HEK293 (cell line): ENCODE results near the gene AATF.
A peak's percentile ranks its signal among the peaks of the same experiment; 100 is the strongest.

Experiments
- CTCF ChIA-PET: fragments of 350-600 bp; formaldehyde crosslinking; extraction: SDS; loops from one replicate; lab custom pipeline; 2021; ENCODE audit warnings: antibody characterized with exemption; lab: Yijun Ruan, JAX
- POLR2A ChIA-PET: fragments of 300-600 bp; formaldehyde crosslinking; extraction: SDS; loops from one replicate; lab custom pipeline; 2020; ENCODE audit warnings: antibody characterized with exemption, inconsistent platforms; lab: Yijun Ruan, JAX
- H3K27ac ChIP-seq: fragments of 200-500 bp; sonication (Bioruptor generic); 2 replicates; pipeline ENCODE4 v1.5.1; 2014; ENCODE audit warnings: low read depth, low read length, control low read depth, inconsistent platforms; ENCODE audit errors: extremely low read depth
- H3K36me3 ChIP-seq, 2 experiments: fragments of 200-500 bp in 1 of 2; sonication (Bioruptor generic) in 1 of 2; 1 replicate in 1 of 2; 2 replicates in 1 of 2; pipeline ENCODE4 v1.5.1; 2014 to 2017; ENCODE audit warnings: inconsistent platforms in 2 of 2, low read length in 2 of 2; ENCODE audit not compliant: control insufficient read depth in 2 of 2, insufficient read depth in 1 of 2
- H3K4me1 ChIP-seq: fragments of 200-500 bp; sonication (Bioruptor generic); 2 replicates; pipeline ENCODE4 v1.5.1; 2014; ENCODE audit warnings: mild to moderate bottlenecking, low read length, inconsistent platforms; ENCODE audit not compliant: control insufficient read depth, insufficient read depth
- H3K4me3 ChIP-seq: 2 replicates; pipeline ENCODE4 v1.5.1; 2011; ENCODE audit warnings: low read depth, mild to moderate bottlenecking, control low read depth, low read length, moderate library complexity
- H3K9me3 ChIP-seq: fragments of 200-500 bp; sonication (Bioruptor generic); 2 replicates; pipeline ENCODE4 v1.5.1; 2014; ENCODE audit warnings: low read depth, low read length, inconsistent platforms; ENCODE audit not compliant: control insufficient read depth, insufficient read depth
- GLIS1 ChIP-seq: fragments of 450-650 bp; formaldehyde crosslinking; IDR thresholded peaks from 2 replicates; pipeline ENCODE4 v1.5.1; 2016; ENCODE audit warnings: missing biosample characterization, missing genetic modification characterization
- OSR2 ChIP-seq: fragments of 450-650 bp; formaldehyde crosslinking; IDR thresholded peaks from 2 replicates; pipeline ENCODE4 v1.5.1; 2016; ENCODE audit warnings: missing biosample characterization, missing genetic modification characterization
- PATZ1 ChIP-seq: fragments of 450-650 bp; formaldehyde crosslinking; IDR thresholded peaks from 2 replicates; pipeline ENCODE4 v1.5.1; 2016; ENCODE audit warnings: missing biosample characterization, missing genetic modification characterization
- SCRT2 ChIP-seq: fragments of 450-650 bp; formaldehyde crosslinking; IDR thresholded peaks from 2 replicates; pipeline ENCODE4 v1.5.1; 2016; ENCODE audit warnings: missing biosample characterization, missing genetic modification characterization
- SP2 ChIP-seq: fragments of 450-650 bp; formaldehyde crosslinking; IDR thresholded peaks from 2 replicates; pipeline ENCODE4 v1.5.1; 2016; ENCODE audit warnings: missing biosample characterization, missing genetic modification characterization
- SP7 ChIP-seq: fragments of 450-650 bp; formaldehyde crosslinking; IDR thresholded peaks from 2 replicates; pipeline ENCODE4 v1.5.1; 2016; ENCODE audit warnings: missing biosample characterization, missing genetic modification characterization
- TRIM28 ChIP-seq: IDR thresholded peaks from 2 replicates; pipeline ENCODE4 v1.6.1; 2011; ENCODE audit warnings: low read length, control low read depth, borderline replicate concordance
- ZBTB11 ChIP-seq: fragments of 450-650 bp; formaldehyde crosslinking; conservative IDR thresholded peaks from 2 replicates; pipeline ENCODE4 v1.5.1; 2016; ENCODE audit warnings: low read depth, missing biosample characterization, missing genetic modification characterization
- ZBTB20 ChIP-seq: fragments of 450-650 bp; formaldehyde crosslinking; IDR thresholded peaks from 2 replicates; pipeline ENCODE4 v1.5.1; 2016; ENCODE audit warnings: missing biosample characterization, missing genetic modification characterization
- ZBTB44 ChIP-seq: fragments of 450-650 bp; IDR thresholded peaks from 2 replicates; pipeline ENCODE4 v1.5.1; 2018; ENCODE audit warnings: missing biosample characterization, mild to moderate bottlenecking, missing genetic modification characterization
- ZBTB48 ChIP-seq: fragments of 450-650 bp; formaldehyde crosslinking; IDR thresholded peaks from 2 replicates; pipeline ENCODE4 v1.5.1; 2016; ENCODE audit warnings: missing biosample characterization, missing genetic modification characterization
- ZBTB8A ChIP-seq: fragments of 450-650 bp; formaldehyde crosslinking; IDR thresholded peaks from 2 replicates; pipeline ENCODE4 v1.5.1; 2016; ENCODE audit warnings: missing biosample characterization, missing genetic modification characterization
- ZFHX2 ChIP-seq: fragments of 450-650 bp; formaldehyde crosslinking; conservative IDR thresholded peaks from 2 replicates; pipeline ENCODE4 v1.5.1; 2016; ENCODE audit warnings: missing biosample characterization, missing genetic modification characterization
- ZNF112 ChIP-seq: fragments of 450-650 bp; formaldehyde crosslinking; IDR thresholded peaks from 2 replicates; pipeline ENCODE4 v1.5.0; 2017; ENCODE audit warnings: missing biosample characterization, missing genetic modification characterization
- ZNF121 ChIP-seq: fragments of 450-650 bp; formaldehyde crosslinking; IDR thresholded peaks from 2 replicates; pipeline ENCODE4 v1.5.1; 2016; ENCODE audit warnings: missing biosample characterization, missing genetic modification characterization
- ZNF18 ChIP-seq: fragments of 450-650 bp; formaldehyde crosslinking; IDR thresholded peaks from 2 replicates; pipeline ENCODE4 v1.5.1; 2016; ENCODE audit warnings: missing biosample characterization, missing genetic modification characterization
- ZNF24 ChIP-seq: fragments of 450-650 bp; formaldehyde crosslinking; IDR thresholded peaks from 2 replicates; pipeline ENCODE4 v1.5.1; 2016; ENCODE audit warnings: missing biosample characterization, missing genetic modification characterization
- ZNF335 ChIP-seq: fragments of 450-650 bp; formaldehyde crosslinking; conservative IDR thresholded peaks from 2 replicates; pipeline ENCODE4 v1.5.1; 2016; ENCODE audit warnings: missing biosample characterization, missing genetic modification characterization
- ZNF341 ChIP-seq: fragments of 450-650 bp; formaldehyde crosslinking; IDR thresholded peaks from 2 replicates; pipeline ENCODE4; 2016; ENCODE audit warnings: low read depth, missing biosample characterization, missing genetic modification characterization
- ZNF391 ChIP-seq: fragments of 450-650 bp; formaldehyde crosslinking; IDR thresholded peaks from 2 replicates; pipeline ENCODE4 v1.5.1; 2016; ENCODE audit warnings: low read depth, missing biosample characterization, missing genetic modification characterization, borderline replicate concordance
- ZNF398 ChIP-seq: fragments of 450-650 bp; formaldehyde crosslinking; IDR thresholded peaks from 2 replicates; pipeline ENCODE4 v1.5.1; 2017; ENCODE audit warnings: missing biosample characterization, missing genetic modification characterization
- ZNF510 ChIP-seq: fragments of 450-650 bp; formaldehyde crosslinking; IDR thresholded peaks from 2 replicates; pipeline ENCODE4 v1.5.1; 2018; ENCODE audit warnings: mild to moderate bottlenecking, missing genetic modification characterization, missing biosample characterization; ENCODE audit not compliant: insufficient replicate concordance
- ZNF530 ChIP-seq: fragments of 450-650 bp; formaldehyde crosslinking; IDR thresholded peaks from 2 replicates; pipeline ENCODE4 v1.5.1; 2016; ENCODE audit warnings: low read depth, missing biosample characterization, missing genetic modification characterization
- ZNF548 ChIP-seq: fragments of 450-650 bp; formaldehyde crosslinking; IDR thresholded peaks from 2 replicates; pipeline ENCODE4 v1.5.1; 2016; ENCODE audit warnings: missing biosample characterization, missing genetic modification characterization
- ZNF571 ChIP-seq: fragments of 450-650 bp; formaldehyde crosslinking; IDR thresholded peaks from 2 replicates; pipeline ENCODE4 v1.5.0; 2017; ENCODE audit warnings: missing biosample characterization, missing genetic modification characterization
- ZNF747 ChIP-seq: fragments of 450-650 bp; formaldehyde crosslinking; IDR thresholded peaks from 2 replicates; pipeline ENCODE4 v1.5.1; 2016; ENCODE audit warnings: missing biosample characterization, missing genetic modification characterization
- ZNF776 ChIP-seq: fragments of 450-650 bp; formaldehyde crosslinking; IDR thresholded peaks from 2 replicates; pipeline ENCODE4 v1.5.0; 2017; ENCODE audit warnings: missing biosample characterization, missing genetic modification characterization, borderline replicate concordance
- ZNF837 ChIP-seq: fragments of 450-650 bp; formaldehyde crosslinking; IDR thresholded peaks from 2 replicates; pipeline ENCODE4 v1.5.1; 2016; ENCODE audit warnings: missing biosample characterization, missing genetic modification characterization

Gene AATF

GRCh38 chr17:36921095-36921851, 27.5 kb upstream of the AATF start:
- H3K9me3 ChIP-seq: no peaks in the 10 kb centered on the region
- CTCF ChIA-PET: interaction anchor here (0.6 to 1.6 kb wide), 3 partner anchors 12 to 127 kb away, joined by 3 to 4 read pairs (median 3); no protein-coding TSS in a partner anchor
- H3K27ac ChIP-seq: peak overlapping the region; percentile 56
- POLR2A ChIA-PET: interaction anchor here (0.5 to 5.4 kb wide), 5 partner anchors 9 to 20 kb away, joined by 3 to 56 read pairs (median 4); partner anchors contain the start of gene LHX1
- H3K4me1 ChIP-seq: peaks cover 16% of the 10 kb centered on the region
- no peaks in the 10 kb centered on the region for H3K36me3 ChIP-seq
- H3K4me3 ChIP-seq: no peak overlapping the region
- peak; percentile 27; the same call in 1 of the 2 replicates for TF ChIP-seq ZBTB20 (tag by site-specific recombination)
- TF ChIP-seq OSR2: peak; percentile 93
- peak; percentile 35; the same call in 1 of the 2 replicates for TF ChIP-seq ZBTB48 (tag by site-specific recombination)
- TF ChIP-seq ZNF510 (tag by site-specific recombination): no peak
- TF ChIP-seq ZNF112 (tag by site-specific recombination): no peak
- TF ChIP-seq ZNF18 (tag by site-specific recombination): peak; percentile 87
- TF ChIP-seq PATZ1 (tag by site-specific recombination): peak; percentile 80; the same call in 1 of the 2 replicates
- TF ChIP-seq GLIS1: peak; percentile 95
- 0 out of 2 replicates have a peak, but pooled peaks have one; percentile 3 for TF ChIP-seq ZNF398
- no peak for TF ChIP-seq ZNF391 (tag by site-specific recombination)
- no peak for TF ChIP-seq ZNF571 (tag by site-specific recombination)
- peak; percentile 45 for TF ChIP-seq ZFHX2 (tag by site-specific recombination)
- TF ChIP-seq SP7 (tag by site-specific recombination): peak; percentile 80
- no peak for TF ChIP-seq ZBTB11 (tag by site-specific recombination)
- TF ChIP-seq ZNF121: no peak
- no peak for TF ChIP-seq ZNF747 (tag by site-specific recombination)
- TF ChIP-seq ZNF776: no peak
- no peak for TF ChIP-seq ZNF548 (tag by site-specific recombination)
- TF ChIP-seq ZNF335 (tag by site-specific recombination): peak; percentile 18; the same call in 1 of the 2 replicates
- no peak for TF ChIP-seq ZNF530 (tag by site-specific recombination)
- peak; percentile 73 for TF ChIP-seq ZNF341
- no peak for TF ChIP-seq ZBTB8A (tag by site-specific recombination)
- no peak for TF ChIP-seq SP2 (tag by site-specific recombination)
- TF ChIP-seq SCRT2 (tag by site-specific recombination): no peak
- no peak for TF ChIP-seq ZBTB44
- peak; percentile 58; the same call in 1 of the 2 replicates for TF ChIP-seq TRIM28
- no peak for TF ChIP-seq ZNF24 (tag by site-specific recombination)
- TF ChIP-seq ZNF837 (tag by site-specific recombination): no peak
